GM12875 (cell line): Measurements from ENCODE around the gene FAM222B.

Experiments used
- H3K4me3 ChIP-seq: one replicate; pipeline ENCODE4 v1.5.1; 2011; ENCODE audit warnings: low read depth, low read length, control low read depth
- TF ChIP-seq, protein P1 (sequence below): IDR thresholded peaks from 2 replicates; pipeline ENCODE4 v1.5.1; 2011; ENCODE audit warnings: low read depth, mild to moderate bottlenecking, control low read depth, inconsistent platforms, low read length, moderate library complexity, borderline replicate concordance; ENCODE audit not compliant: insufficient read depth

Gene FAM222B

DNA sequence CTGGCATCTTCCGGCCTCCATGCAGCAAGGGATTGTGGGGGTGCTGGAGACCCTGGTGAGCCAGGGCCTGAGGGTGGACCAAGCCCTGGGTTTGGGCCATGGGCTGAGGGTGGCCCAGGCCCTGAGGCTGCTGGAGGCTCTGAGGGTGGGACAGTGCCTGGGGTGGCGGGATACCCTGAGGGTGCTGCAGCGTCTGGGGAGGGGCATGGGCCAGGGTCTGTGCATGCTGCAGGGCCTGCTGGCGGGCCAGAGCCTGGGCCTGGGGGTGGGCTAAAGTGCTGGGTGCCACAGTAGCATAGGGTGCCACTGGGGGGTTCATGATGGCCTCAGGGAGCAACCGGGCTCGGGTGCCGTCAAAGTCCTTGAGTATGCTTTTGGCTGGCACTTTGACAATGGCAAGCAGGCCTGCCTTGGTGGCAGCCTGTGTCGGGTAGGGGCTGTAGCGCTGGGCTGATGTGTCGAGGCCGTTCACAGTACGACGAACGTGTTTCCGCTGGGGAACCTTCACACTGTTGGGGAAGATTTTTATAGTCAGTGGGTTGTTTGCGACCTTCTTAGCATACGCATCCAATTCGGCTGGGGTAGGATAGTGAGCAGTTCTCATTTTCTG is 83.2 kb downstream of the FAM222B start:
- TF ChIP-seq, protein P1, sequence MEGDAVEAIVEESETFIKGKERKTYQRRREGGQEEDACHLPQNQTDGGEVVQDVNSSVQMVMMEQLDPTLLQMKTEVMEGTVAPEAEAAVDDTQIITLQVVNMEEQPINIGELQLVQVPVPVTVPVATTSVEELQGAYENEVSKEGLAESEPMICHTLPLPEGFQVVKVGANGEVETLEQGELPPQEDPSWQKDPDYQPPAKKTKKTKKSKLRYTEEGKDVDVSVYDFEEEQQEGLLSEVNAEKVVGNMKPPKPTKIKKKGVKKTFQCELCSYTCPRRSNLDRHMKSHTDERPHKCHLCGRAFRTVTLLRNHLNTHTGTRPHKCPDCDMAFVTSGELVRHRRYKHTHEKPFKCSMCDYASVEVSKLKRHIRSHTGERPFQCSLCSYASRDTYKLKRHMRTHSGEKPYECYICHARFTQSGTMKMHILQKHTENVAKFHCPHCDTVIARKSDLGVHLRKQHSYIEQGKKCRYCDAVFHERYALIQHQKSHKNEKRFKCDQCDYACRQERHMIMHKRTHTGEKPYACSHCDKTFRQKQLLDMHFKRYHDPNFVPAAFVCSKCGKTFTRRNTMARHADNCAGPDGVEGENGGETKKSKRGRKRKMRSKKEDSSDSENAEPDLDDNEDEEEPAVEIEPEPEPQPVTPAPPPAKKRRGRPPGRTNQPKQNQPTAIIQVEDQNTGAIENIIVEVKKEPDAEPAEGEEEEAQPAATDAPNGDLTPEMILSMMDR, result no peak
- no peak overlapping the region for H3K4me3 ChIP-seq

DNA sequence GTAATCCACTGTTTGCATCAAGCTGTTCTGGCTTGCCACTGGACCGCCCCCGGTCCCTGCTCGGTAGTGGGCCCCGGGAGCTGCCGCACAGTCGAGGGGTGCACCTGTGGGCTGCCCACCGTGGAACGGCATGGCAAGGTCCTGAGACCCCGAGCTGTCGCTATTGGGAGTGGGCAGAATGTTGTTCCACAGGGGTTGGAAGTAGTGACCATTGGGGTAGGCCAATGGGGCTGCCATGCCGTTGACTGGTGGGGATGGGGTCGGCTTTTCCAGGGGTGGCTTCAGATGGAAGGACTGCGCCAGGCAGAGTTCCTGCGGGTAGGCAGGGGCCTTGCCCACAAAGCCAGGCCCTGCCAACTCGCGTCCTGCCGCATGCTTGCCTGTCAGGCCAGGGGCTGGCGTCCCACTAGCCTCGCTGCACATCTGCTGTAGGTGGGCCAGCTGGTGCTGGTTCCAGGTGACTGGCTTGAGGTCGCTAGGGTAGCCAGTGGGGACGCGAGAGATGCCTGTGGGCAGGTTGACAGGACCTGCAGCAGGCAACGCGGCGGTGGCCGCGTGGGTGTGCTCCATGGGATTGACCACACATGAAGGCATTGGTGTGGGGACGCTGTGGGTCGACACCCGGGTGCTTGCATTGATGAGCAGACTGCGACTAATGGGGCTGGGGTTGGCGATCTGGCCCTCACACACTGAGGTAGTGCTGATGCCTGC is 84.0 kb downstream of the FAM222B start:
- TF ChIP-seq, protein P1, result no peak
- no peak overlapping the region for H3K4me3 ChIP-seq

DNA sequence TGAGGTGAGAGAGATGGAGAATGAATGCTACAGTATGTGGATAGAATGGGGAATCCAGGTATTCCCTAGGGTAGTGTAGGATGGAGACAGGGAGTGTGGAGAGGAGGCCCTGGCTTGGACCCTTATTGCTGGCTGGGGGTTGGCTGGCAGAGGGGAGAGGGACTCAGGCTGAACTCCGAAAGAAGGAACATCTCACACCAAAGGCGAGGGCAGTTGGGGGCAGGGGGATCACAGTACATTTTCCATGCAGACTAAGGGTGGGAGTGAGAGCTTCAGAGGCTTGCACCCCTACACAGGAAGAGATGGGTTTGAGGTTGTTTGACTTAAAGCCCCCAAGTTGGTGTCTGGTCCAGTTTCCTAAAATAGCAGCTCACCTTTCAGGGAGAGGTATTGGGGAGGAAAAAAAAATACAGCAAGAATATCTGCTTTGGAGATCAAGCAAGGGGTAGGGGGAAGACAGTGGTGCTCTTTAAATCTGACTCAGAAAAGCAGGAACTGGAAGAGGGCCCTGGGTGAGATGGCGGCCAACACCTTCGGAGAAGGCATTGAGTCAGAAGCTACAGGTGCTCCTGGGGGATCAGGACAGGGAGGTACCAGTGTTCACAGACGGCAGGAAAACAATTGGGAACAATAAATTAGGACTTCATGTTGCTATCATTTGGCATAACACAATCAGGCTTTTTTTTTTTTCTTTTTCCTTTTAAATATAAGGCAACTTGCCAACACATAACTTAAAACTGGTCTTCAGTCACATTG is 86.4 kb downstream of the FAM222B start:
- H3K4me3 ChIP-seq, result no peak overlapping the region
- TF ChIP-seq, protein P1, result no peak

DNA sequence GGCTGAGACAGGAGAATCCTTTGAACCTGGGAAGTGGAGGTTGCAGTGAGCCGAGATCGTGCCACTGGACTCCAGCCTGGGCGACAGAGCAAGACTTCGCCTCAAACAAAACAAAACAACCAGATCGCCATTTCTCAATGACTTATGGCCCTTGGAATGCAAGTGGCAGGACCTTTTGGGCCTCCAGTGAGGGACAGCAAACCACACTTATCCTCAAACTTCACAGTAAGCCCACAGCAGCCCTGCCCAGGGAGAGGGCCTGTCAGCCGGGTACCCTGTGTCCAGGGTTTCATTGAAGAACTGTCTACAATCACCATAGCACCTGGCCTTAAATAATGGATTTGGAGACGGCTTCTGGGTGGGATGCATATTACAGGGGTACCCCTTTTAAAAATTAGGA is 87.1 kb downstream of the FAM222B start:
- TF ChIP-seq, protein P1, result no peak

DNA sequence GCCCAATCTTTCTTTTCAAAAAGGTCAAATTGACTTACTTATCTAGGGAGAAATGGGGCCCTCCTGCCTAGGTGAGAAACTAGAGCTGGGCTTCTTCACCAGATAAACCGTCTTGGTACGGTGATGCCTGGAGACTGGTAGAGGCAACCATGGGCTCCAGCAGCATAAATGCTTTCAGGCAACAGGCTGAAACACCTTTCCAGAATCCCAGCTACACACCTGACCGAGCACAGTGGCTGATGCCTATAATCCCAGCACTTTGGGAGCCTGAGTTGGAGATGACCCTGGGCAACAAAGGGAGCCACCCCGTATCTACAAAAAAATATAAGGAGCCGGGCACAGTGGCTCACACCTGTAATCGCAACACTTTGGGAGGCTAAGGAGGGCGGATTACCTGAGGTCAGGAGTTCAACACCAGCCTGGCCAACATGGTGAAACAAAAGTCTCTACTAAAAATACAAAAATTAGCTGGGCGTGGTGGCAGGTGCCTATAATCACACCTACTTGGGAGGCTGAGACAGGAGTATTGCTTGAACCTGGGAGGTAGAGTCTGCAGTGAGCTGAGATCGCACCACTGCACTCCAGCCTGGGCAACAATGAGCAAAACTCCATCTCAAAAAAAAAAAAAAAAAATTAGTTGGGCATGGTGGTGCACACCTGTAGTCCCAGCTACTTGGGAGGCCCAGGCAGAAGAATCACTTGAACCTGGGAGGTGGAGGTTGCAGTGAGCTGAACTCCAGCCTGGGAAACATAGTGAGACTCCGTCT is 90.8 kb downstream of the FAM222B start:
- no peak overlapping the region for H3K4me3 ChIP-seq
- TF ChIP-seq, protein P1, result no peak

More for the DNA sequence above, 87.1 kb downstream of the FAM222B start:
- H3K4me3 ChIP-seq, result no peak overlapping the region

DNA sequence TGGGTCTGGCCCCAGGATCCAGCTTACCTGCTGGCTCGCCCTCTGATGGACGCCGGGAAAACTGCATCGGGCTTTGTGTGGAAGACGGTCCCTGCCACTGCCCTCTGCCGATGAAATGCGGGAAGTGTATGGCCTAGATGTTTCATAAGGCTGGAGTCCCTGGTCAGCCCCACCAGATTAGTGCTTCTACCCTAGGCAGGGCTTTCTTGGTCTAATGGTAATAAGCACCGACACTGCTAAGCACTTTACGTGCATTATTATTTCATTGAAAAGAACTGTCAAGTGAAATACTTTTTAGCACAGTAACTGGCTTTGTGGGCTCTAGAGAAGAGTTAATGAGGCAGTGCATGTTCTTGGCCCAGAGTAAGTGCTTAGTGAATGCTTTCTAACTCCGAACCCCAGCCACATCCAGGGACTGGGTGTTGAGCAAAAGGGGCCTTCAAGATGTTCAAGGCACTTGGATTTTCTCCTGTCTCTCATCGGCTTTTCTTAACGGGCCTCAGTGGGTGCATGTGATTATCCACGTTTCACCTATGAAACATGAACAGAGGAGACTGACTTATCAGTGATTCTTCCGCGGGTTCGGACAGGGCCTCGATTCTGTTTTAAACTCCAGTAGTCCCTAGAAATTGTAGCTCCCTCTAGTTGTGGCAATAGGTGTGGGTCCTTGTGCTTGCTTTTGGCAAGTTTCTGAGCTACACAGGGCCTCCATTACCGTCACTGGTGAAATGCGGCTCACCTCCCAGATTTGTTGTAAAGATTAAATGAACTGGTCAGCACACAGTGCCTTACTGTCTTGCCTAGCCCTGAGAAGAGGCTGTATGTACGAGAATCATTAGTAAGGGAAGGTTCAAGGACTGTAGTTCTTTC is 92.2 kb downstream of the FAM222B start:
- no peak overlapping the region for H3K4me3 ChIP-seq
- TF ChIP-seq, protein P1, result peak; percentile 99
